Measurements from ENCODE around the gene VAV2.
"Not testable (repeated sequence)": the region's sequence is repeated elsewhere in the genome, so short reads cannot be mapped to it uniquely, and the experiment has no call there.

Gene VAV2

DNA sequence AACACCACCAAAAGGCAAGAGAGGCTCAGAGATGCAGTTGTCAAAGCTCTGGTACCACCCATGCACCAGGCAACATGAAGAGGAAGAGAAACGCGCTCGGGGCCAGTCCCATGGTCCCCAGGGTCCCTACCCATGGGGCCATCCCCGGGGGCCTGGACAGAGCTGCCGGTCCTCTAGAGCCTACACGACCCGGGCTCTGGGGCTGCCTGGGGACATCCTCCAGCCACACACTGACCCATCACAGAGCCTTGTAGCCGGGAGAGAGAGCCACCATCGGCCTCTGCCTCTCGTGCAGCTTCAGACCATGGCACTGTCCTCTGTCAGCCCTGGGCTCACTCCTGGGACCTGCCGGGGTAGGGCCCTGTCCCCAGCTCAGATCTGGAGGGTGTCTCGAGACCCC, 23.7 kb downstream of the VAV2 start:
- DNase-seq, result no peak

DNA sequence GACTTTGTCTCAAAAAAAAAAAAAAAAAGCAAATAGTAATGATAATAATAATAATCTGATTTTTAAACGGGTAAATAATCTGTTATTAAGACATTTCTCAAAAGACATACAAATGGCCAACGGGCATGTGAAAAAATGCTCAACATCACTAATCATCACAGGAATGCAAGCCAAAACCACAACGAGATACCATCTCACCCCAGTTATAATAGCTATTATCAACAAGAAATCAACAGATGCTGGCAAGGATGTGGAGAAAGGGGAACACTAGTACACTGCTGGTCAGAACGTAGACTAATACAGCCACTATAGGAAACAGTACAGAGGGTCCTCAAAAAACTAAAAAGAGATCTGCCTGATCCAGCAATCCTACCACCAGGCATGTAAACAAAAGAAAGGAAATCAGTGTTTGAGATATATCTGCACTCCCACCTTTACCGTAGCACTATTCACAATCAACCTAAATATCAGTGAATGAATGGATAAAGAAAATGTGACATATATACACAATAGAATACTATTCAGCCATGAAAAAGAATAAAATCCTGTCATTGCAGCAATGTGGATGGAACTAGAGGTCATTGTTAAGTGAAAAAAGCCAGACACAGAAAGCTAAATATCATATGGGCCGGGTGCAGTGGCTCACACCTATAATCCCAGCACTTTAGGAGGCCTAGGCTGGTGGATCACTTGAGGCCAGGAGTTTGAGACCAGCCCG, 24.9 kb downstream of the VAV2 start:
- DNase-seq, result no peak

DNA sequence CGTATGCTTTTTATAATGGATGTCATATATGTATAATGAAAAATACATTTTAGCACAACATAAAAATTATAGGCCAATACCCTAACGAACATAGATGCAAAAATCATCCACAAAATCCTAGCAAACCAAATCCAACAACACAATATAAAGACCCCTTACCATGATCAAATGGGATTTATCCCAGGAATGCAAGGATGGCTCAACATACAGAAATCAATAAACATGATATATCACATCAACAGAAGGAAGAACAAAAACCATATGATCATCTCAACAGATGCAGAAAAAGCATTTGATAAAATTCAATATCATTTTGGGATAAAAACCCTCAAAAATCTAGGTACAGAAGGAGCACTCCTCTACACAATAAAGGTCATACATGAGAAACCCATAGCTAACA, 27.7 kb downstream of the VAV2 start:
- DNase-seq, result no peak

DNA sequence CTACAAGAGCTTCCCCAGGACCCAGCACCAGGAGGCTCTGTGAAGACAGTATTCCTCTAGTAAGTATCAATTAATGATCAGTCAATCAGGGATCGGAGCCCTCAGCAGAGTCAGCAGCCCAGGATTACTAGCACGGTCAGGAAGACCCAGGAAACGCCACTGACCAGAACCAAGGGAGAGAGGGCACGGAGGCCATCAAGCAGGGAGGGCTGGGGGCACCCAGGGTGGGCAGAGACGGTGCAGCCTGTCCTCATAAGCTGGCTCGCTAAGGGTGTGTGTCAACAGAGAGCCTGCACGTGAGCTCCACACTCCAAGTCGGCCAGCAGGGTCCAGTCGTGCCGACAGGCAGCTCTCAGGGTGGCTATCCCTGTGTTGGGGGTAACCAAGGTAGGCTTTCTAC, 29.0 kb downstream of the VAV2 start:
- DNase-seq, result no peak

DNA sequence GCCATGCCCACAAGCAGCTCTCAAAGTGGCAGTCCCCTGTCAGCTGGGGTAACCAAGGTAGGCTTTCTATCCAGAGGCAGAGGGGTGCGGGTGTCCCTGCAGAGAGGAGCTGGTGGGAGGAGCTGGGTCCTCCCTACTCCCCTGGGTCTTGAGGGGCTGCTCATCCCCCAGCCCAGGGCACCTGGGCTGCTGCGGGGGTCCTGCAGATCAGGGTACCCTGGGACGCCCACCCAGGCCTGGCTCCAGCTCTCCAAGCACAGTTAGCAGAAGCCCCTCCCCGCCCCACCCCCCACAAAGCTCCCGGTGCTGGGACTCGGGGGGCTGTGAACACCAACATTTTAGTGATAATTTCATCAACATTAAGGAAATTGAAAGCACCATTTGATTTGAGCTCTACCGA, 29.8 kb downstream of the VAV2 start:
- no peak for DNase-seq

DNA sequence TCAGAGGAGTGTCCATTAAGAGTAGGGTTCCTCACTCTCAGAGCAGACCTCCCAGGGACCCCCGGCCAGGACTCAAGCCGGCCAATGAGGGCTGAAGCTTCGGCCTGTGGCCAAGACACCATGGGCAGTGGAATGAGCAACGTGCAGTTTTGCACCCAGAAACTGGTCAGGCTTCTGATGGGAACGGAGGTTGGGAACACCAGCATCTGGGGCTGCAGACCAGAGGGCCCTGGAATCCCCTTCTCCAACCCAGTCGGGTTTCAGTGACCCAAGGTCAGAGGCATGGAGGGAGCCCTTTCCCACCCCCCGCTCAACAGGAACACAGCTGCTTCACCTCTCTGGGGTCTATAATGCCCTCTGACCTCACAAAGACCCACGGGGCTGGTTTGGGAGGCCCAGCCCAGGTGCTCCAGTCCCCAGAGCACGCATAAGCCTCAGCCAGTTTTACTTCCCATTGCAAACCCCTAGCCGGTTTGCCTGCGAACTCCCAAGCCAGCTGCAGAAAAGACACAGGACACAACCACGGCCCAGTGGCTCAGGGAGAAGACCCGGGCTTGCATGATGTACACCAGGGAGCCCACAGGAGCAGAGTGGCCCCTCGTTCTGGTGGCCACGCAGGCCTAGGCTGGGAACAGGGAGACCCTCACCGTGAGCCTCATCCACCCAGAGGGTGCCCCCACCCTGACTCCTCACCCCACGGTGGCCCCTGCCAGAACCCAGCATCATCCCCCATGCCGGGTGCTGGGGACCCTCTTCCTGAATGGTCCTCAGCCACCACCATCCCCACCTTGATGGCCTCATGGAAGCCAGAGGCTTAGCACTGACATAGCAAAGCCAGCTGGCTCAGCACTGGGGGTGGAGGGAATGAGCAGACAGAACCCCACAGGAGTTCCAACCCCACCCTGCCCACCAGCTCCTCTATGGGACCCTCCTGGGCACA, 30.6 kb downstream of the VAV2 start:
- no peak for DNase-seq

DNA sequence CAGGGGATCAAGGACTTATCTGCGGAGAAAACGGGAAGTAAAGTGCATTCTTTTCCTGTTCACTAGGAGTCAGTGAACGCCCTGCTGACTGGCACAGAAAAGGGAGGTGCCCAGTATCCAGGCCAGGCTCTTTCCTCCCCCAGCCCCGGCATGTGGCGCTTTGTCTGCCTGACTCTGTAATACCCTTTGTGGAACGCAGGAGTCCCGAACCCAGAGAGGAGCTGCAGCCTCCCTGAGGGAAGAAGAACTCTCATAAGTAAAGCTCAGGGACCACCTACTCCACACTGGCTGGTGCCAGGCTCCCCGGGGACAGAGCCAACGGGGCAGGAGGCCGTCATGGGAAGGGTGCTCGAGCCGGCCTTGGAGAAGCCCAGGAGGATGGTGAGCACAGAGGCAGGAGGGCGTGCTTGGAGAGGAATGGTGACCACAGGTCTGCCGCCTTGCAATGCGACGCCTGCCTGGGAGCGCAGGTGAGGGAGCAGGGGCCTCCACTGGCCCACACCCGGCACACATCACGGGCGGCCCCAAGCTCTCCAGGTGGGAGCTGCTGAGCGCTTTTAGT, 31.5 kb downstream of the VAV2 start:
- DNase-seq, result no peak

DNA sequence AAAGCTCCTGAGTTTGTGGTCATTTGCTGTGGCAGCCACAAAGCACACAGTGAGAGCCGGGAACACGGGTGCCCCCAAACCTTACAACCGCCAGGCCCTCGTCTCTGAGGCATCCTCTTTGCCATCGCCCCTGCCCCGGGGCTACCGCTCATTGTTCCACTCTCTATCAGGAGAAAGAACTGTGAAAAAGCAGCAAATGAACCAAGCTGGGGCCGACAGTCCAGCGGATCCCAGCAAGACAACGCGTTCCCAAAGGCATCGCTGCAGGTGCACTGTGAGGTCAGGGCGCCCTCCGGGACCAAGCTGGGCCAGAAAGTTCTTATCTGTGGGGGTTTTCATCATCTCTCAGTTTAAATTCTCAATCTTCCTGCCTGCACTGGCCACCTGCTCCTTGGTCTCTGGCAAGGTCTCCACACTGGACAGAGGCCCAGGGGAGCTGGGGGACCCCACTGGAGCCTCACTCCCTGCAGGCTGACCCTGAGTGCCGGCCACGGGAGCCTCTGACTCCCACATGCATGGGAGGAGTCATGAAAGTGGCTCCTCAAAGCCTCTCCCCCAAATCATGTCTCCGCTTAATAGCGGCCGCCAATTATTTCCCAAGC, 32.1 kb downstream of the VAV2 start:
- DNase-seq, result no peak

DNA sequence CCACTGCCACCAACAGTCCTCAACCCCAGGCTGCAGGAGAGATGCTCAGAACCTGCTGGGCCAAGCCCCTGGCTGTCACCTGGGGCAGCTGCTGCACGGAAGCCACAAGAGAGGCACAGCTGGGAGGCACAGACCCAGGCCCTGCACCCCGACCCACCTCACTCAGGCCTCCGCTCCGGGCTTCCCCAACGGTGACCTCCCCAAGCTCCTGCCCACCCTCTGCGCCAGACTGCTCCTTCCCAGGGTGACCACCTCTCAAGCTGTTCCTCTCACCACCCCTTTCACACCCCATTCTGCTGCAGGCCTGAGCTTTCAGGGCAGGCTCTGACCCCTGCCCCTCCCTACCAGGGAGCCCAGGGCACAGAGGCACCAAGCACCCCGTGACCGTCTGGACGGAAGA, 33.0 kb downstream of the VAV2 start:
- DNase-seq, result no peak

DNA sequence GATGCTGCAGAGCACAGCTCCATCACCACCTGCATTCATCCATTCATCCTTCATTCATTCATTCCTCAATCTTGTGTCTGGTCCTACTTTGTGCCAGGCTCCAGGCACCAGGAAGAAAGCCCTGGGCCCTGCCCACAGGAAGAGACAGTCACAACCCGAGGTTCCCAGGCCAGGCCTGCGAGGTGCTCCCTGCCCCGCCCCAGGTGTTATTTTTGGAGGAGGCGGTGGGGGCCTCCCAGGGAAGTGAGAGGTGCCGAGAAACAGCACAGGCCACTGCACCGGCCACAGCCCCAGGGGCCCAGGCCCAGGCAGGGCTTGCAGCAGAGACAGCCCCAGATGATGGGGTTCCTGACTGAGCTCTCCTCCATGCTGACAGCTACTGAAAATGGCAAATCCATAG, 33.4 kb downstream of the VAV2 start:
- DNase-seq, result no peak

DNA sequence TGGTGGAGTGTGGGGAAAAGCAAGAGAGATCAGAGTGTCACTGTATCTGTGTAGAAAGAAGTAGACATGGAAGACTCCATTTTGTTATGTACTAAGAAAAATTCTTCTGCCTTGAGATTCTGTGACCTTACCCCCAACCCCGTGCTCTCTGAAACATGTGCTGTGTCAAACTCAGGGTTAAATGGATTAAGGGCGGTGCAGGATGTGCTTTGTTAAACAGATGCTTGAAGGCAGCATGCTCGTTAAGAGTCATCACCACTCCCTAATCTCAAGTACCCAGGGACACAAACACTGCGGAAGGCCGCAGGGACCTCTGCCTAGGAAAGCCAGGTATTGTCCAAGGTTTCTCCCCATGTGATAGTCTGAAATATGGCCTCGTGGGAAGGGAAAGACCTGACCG, 34.4 kb downstream of the VAV2 start:
- not testable (repeated sequence) for DNase-seq

DNA sequence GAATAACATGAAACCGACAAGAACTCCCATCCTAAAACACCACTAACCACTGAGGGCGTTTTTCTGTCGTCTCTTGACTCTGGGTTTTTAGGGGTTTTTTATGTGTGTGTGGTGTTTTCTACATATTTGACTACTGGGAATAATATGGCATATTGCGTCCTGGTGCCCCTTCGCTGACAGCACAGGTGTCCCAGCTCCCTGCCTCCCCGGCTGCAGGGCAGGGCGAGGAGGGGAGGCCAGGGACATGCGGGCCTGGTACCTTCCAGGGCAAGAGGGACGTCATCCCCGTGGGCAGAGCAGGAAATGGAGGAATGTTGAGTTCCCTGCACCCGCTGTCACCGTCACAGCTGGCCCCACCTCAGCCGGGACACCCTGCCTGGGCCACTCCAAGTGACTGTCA, 34.8 kb downstream of the VAV2 start:
- DNase-seq, result no peak

DNA sequence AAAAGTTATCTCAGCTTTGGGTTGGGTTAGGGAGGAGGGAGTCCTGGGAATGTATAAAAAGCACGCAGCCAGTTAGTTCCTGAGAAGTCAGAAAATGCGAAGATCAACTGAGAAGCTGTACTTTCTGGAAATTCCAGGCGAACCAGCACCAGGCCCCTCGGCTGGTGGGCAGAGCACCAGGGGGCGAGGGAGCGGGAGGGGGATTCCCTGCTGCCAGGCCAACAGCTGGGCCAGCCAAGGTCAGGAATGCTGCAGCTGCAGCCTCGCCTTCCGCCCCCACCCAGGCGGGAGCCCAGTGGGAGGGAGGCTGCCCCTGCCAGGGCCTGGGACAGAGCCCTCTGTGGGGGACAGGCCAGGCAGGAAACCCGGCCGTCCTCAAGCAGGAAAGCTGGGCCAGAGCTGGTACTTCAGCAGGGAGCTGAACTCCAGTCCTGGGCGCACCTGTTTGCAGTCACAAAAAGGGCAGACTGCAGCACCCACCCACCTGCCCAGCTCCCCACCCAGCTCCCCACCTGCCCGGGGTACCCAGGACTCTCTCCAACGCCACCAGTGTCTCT, 35.5 kb downstream of the VAV2 start:
- DNase-seq, result peak; percentile 76

DNA sequence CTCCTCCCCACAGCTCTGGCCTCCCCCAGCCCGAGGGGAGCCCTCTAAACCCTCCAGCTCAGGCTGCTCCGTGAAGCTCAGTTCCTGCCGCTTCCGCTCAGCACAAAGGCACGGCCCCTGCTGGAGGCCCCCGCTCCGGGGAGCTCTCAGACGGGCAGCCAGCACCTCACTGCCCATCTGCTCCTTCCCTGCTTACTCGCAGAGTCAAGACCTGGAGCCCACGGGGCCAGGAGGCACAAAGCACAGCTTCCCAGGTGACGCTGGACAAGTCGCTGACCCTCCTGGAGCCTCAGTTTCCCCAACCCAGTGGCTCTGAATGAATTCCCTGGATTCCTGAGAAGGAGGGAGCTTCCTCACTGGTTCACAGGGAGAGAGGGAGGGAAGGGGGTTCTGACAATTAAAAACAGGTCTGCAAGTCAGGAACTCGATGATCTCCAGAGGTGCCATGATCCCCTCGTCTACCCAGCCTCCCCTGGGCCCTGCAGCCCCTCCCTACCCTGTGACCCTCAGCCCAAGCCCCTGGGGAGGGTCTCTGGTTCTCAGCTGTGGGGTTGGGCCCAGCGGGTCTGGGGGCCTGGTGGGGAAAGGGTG, 36.2 kb downstream of the VAV2 start:
- DNase-seq, result no peak

DNA sequence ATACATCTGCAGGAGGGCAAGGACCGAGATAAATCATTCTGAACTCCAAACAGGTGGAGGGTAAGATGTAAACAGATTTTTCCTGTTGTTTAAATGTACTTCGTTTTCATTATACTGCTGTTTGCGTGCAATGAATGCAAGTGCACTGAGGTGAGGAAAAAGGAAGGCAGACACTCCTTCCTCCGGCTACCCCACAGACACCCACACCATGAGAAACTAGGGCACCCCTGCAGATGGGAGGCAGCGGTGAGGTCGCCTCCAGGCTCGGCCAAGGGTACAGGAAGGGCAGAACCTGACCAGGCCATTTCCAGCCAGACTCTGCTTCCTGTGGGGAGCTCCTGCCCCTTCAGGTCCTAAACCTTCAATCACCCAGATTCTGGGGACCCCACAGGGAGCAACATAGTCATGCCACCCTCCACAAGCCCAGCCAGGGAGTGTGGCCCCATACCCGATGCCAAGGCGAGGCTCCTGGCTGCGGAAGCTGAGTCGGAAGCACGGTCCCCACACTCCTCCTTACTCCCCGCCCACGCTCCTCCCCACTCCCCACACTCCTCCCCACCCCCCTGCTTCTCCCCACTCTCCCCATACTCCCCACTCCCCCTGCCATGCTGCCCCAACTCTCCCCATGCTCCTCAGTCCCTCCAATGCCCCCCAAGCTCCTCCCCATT, 37.1 kb downstream of the VAV2 start:
- no peak for DNase-seq

DNA sequence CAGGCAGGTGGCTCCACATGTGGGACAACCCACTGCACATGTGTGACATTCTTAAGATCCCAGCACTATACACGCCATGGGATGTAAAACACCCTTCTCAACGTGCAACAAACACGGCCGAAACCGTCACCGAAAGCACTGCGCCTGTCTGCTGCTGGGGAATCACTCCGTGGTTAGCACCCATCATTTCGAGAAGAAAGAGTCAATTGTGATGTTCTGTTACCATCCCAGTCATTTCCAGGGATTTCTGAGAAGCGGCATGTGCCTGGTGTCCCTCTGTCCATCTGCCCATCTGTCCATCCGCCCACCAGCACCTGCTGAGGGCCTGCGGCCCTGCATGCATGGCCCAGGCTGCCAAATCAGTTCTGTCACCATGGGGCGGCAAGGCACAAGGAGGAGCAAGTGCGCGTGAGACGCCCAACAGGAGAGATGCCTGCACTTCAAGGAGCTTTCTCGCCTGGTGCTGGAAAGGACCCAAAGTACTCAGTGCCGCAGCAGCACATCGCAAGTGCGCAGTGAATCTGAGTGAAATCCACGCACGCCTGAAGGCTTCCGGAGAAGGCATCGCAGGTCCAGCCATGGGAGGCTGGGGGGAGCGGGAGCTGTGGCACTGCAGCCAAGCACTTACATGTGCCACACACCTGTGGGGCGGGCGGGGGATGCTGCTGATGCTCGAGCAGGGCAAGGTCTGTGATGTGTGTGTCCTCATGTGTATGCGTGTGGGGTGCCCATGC, 38.0 kb downstream of the VAV2 start:
- DNase-seq, result no peak

DNA sequence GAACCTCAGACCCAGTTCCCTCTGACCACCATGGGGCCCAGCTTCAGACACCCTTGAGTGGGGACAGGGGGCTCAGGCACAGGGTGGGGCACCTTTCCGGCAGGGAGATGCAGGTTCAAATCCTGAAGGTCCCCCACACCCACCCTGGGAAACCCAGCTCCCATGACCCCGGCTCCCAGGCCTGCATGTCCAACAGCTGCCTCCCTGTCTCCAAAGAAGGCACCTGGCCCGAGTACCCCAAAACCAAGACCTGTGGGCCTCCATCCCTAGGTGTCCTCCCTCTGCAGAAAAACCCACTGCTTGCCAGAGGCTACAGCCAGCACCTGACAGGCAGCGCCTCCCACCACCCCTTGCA, 38.5 kb downstream of the VAV2 start:
- DNase-seq, result no peak

DNA sequence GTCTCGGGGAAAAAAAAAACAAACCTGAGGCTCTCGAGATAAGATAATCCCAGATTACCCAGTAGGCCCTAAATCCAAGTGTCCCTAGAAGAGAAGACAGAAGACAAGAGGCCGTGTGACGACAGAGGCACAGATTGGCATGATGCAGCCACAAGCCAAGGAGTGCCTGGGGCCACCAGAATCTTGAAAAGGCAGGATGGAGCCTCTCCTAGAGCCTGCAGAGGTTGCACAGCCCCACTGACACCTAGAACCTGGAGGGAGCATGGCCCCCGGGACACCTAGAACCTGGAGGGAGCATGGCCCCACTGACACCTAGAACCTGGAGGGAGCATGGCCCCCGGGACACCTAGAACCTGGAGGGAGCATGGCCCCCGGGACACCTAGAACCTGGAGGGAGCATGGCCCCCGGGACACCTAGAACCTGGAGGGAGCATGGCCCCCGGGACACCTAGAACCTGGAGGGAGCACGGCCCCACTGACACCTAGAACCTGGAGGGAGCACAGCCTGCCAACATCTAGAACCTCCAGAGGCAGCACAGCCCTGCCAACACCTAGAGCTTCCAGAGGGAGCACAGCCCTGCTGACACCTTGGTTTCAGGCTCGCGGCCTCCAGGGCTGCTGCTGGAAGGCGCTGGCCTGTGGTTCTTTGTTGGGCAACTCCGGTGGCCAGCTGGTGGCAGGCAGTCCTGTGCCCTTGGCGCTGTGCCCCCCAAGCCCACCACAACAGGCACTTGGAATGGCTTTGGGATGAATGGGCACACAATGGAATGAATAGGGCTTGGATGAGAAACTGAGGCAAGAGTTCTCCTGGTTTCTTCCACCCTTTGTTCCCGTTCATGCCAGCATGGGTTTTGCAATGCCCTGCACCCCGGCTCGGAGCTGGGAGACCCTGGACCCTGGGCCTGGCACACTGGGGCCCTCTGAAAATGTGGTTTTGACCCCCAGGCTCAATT, 39.2 kb downstream of the VAV2 start:
- DNase-seq, result no peak

DNA sequence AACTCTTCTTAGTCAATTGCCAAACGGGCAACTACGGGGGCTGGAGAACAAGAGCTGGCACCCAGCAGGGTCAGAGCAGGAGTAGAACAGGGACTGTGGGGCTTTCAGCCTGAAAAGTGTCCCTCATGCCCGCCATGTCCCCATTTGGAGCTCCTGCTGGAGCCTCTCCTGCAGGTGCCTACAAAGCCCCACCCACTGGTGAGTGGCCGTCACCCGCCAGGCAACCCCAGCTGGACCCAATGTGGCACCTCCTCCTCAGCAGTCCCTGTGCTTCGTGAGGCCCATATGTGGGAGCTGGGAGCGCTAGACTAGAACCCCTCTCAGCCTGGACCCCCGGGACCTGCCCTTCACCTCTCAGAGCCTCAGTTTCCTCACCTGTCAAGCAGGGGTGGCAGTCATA, 40.9 kb downstream of the VAV2 start:
- no peak for DNase-seq

DNA sequence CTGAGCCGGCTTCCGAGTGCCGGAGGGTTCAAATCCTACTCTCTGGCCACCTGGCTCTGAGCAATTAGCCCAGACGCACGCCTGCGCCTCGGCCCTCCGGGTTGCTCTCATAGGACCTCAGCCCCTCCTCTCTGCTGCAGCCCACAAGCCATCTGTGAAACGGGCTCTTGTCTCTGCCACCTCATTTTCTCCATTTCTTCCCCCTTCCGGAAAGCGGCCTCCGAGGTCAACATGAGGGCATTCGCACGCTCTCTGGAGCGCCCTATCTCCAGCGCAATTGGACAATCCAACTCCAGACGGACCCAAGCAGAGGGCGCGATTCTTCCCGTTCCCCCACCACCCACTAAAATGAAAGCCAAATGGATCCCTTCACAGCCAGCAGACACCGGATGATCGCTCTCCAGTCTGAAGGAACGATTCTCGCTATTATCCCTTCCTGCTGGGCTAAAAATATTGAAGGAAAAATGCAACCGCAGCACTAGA, 41.5 kb downstream of the VAV2 start:
- DNase-seq, result no peak

Measured in islet precursor cell (in vitro differentiated cells).